HCT116 (cell line): ENCODE results near the gene LMO7. TPM values are rescaled to one million over a fixed set of nuclear protein-coding genes. Genes with fewer than 3 reads are reported as not detected.

Source experiments
- ATAC-seq: fragments of 200-7000 bp; cut with Tn5 transposase; 2 replicates; pipeline ENCODE4 v1.9.1; 2020; ENCODE audit warnings: mild to moderate bottlenecking, moderate library complexity
- BruUV-seq: library from RNA; stranded (reverse); fragments of 400-500 nt; replicated peaks from 2 replicates; lab custom pipeline; 2021; lab: Mats Ljungman, UMichigan
- CTCF ChIA-PET: fragments of 300-600 bp; sonication (Branson Sonifier 250); formaldehyde crosslinking; loops from one replicate; lab custom pipeline; 2021; ENCODE audit warnings: antibody characterized with exemption; lab: Charles Lee
- POLR2A ChIA-PET: fragments of 300-600, 350-600 bp; sonication (Branson Sonifier 250); formaldehyde crosslinking; loops from one replicate; lab custom pipeline; 2021; ENCODE audit warnings: antibody characterized with exemption; lab: Charles Lee
- RAD21 ChIA-PET, 2 experiments: fragments of 300-600 bp; sonication (Branson Sonifier 250); formaldehyde crosslinking; loops; one replicate each; lab custom pipeline; 2023; ENCODE audit warnings: low total read pairs in 2 of 2; ENCODE audit not compliant: uncharacterized antibody in 2 of 2, unreplicated experiment in 2 of 2, low non-redundant PET in 1 of 2; lab: Charles Lee
- DNase-seq: peaks from one replicate; pipeline ENCODE4 v3.0.0-alpha.2; 2010; ENCODE audit warnings: low read depth, low spot score
- H2AFZ ChIP-seq: fragments of 200-600 bp; shearing (Covaris generic), sonication (generic); 2 replicates; pipeline ENCODE4 v1.6.1; 2017; ENCODE audit warnings: low read depth, mixed run types, mixed read lengths, antibody characterized with exemption, low read length; ENCODE audit not compliant: poor library complexity, severe bottlenecking
- H3K27ac ChIP-seq: 2 replicates; pipeline ENCODE4 v1.5.1; 2012; ENCODE audit warnings: low read depth, low read length
- H3K27me3 ChIP-seq: fragments of 200-600 bp; sonication (generic); 2 replicates; pipeline ENCODE4 v1.6.1; 2016; ENCODE audit warnings: mixed run types, low read length, mixed read lengths; ENCODE audit not compliant: insufficient read depth
- H3K36me3 ChIP-seq, 2 experiments: fragments of 200-500 bp in 1 of 2; fragments of 200-600 bp in 1 of 2; sonication (Bioruptor generic) in 1 of 2; sonication (generic) in 1 of 2; 2 replicates each; pipeline versions ENCODE4 v1.5.1 to v1.6.1; 2014 to 2016; ENCODE audit warnings: low read length in 2 of 2, inconsistent platforms in 1 of 2, mixed read lengths in 1 of 2, mixed run types in 1 of 2; ENCODE audit not compliant: insufficient read depth in 2 of 2, control insufficient read depth in 1 of 2
- H3K4me1 ChIP-seq, 2 experiments: fragments of 200-600 bp in 1 of 2; sonication (generic) in 1 of 2; 2 replicates each; pipeline versions ENCODE4 v1.5.1 to v1.6.1; 2012 to 2017; ENCODE audit warnings: low read length in 2 of 2, inconsistent platforms in 1 of 2, mild to moderate bottlenecking in 1 of 2, mixed read lengths in 1 of 2, mixed run types in 1 of 2, moderate library complexity in 1 of 2; ENCODE audit not compliant: insufficient read depth in 2 of 2, control insufficient read depth in 1 of 2
- H3K4me2 ChIP-seq: fragments of 200-600 bp; sonication (generic); 2 replicates; pipeline ENCODE4 v1.6.1; 2017; ENCODE audit warnings: mixed run types, low read length, mixed read lengths
- H3K4me3 ChIP-seq, 2 experiments: fragments of 200-600 bp in 1 of 2; sonication (generic) in 1 of 2; replicated peaks in 1 of 2; 2 replicates each; pipeline ENCODE4 v1.5.1; 2011 to 2016; ENCODE audit warnings: low read length in 2 of 2, control low read depth in 1 of 2, low read depth in 1 of 2, mild to moderate bottlenecking in 1 of 2, mixed read lengths in 1 of 2, mixed run types in 1 of 2
- H3K79me2 ChIP-seq: fragments of 200-600 bp; sonication (generic); 2 replicates; pipeline ENCODE4 v1.6.1; 2017; ENCODE audit warnings: mild to moderate bottlenecking, mixed run types, low read length, moderate library complexity, mixed read lengths; ENCODE audit not compliant: insufficient read depth
- H3K9ac ChIP-seq: fragments of 200-600 bp; sonication (generic); 2 replicates; pipeline ENCODE4 v1.6.1; 2016; ENCODE audit warnings: low read length, mixed read lengths
- H3K9me2 ChIP-seq: fragments of 200-600 bp; sonication (generic), shearing (Covaris generic); 2 replicates; pipeline ENCODE4 v1.6.1; 2017; ENCODE audit warnings: mixed run types, mild to moderate bottlenecking, moderate library complexity; ENCODE audit not compliant: insufficient read depth
- H3K9me3 ChIP-seq, 2 experiments: fragments of 200-500 bp in 1 of 2; fragments of 200-600 bp in 1 of 2; sonication (Bioruptor generic) in 1 of 2; sonication (generic) in 1 of 2; 2 replicates each; pipeline ENCODE4 v1.6.1; 2014 to 2017; ENCODE audit warnings: low read length in 2 of 2, mixed read lengths in 2 of 2, inconsistent platforms in 1 of 2, low read depth in 1 of 2, mild to moderate bottlenecking in 1 of 2, mixed run types in 1 of 2, moderate library complexity in 1 of 2; ENCODE audit not compliant: control insufficient read depth in 1 of 2, insufficient read depth in 1 of 2
- H4K20me1 ChIP-seq: fragments of 200-600 bp; sonication (generic), shearing (Covaris generic); 2 replicates; pipeline ENCODE4 v1.6.1; 2017; ENCODE audit warnings: mixed run types, mild to moderate bottlenecking, moderate library complexity; ENCODE audit not compliant: insufficient read depth
- ATF3 ChIP-seq: IDR thresholded peaks from 2 replicates; pipeline ENCODE4 v1.6.1; 2012
- CBX3 ChIP-seq: IDR thresholded peaks from 2 replicates; pipeline ENCODE4 v1.6.1; 2012; ENCODE audit warnings: low read depth
- CEBPB ChIP-seq: IDR thresholded peaks from 2 replicates; pipeline ENCODE4 v1.6.1; 2012; ENCODE audit warnings: low read depth
- CTCF ChIP-seq, 3 experiments: fragments of 200-600 bp in 1 of 3; sonication (generic) in 1 of 3; IDR thresholded peaks in 2 of 3; conservative IDR thresholded peaks in 1 of 3; 2 replicates each; pipeline ENCODE4 v1.5.1; 2012 to 2017; ENCODE audit warnings: low read depth in 2 of 3, low read length in 2 of 3, antibody characterized with exemption in 1 of 3, borderline replicate concordance in 1 of 3, control low read depth in 1 of 3, mild to moderate bottlenecking in 1 of 3, mixed read lengths in 1 of 3, mixed run types in 1 of 3, moderate library complexity in 1 of 3; ENCODE audit not compliant: insufficient read depth in 1 of 3
- ELF1 ChIP-seq: IDR thresholded peaks from 2 replicates; pipeline ENCODE4 v1.6.1; 2012; ENCODE audit warnings: low read depth, borderline replicate concordance
- EZH2 ChIP-seq: fragments of 200-600 bp; sonication (generic); IDR thresholded peaks from 2 replicates; pipeline ENCODE4 v1.6.1; 2017; ENCODE audit warnings: antibody characterized with exemption, mixed run types
- EZH2phosphoT487 ChIP-seq: fragments of 200-600 bp; IDR thresholded peaks from 2 replicates; pipeline ENCODE4 v1.6.1; 2018; ENCODE audit warnings: antibody characterized with exemption, borderline replicate concordance
- JUND ChIP-seq: IDR thresholded peaks from 2 replicates; pipeline ENCODE4 v1.6.1; 2012
- MAX ChIP-seq: IDR thresholded peaks from 2 replicates; pipeline ENCODE4 v1.6.1; 2012
- POLR2A ChIP-seq: IDR thresholded peaks from 2 replicates; pipeline ENCODE4 v1.7.0; 2011; ENCODE audit warnings: borderline replicate concordance; ENCODE audit not compliant: insufficient read depth, insufficient read length; ENCODE audit errors: extremely low read depth
- POLR2AphosphoS5 ChIP-seq: IDR thresholded peaks from 2 replicates; pipeline ENCODE4 v1.6.1; 2011; ENCODE audit warnings: mild to moderate bottlenecking, low read depth, low read length, moderate library complexity
- RAD21 ChIP-seq: IDR thresholded peaks from 2 replicates; pipeline ENCODE4 v1.6.1; 2012; ENCODE audit warnings: low read depth, mild to moderate bottlenecking
- SIN3A ChIP-seq: IDR thresholded peaks from 2 replicates; pipeline ENCODE4 v1.6.1; 2012; ENCODE audit warnings: low read depth
- TCF7L2 ChIP-seq: IDR thresholded peaks from 2 replicates; pipeline ENCODE4 v1.7.0; 2011; ENCODE audit warnings: borderline replicate concordance, inconsistent platforms; ENCODE audit not compliant: insufficient read depth, insufficient read length; ENCODE audit errors: extremely low read depth
- YY1 ChIP-seq: IDR thresholded peaks from 2 replicates; pipeline ENCODE4 v1.6.1; 2011; ENCODE audit warnings: low read length, low read depth, moderate library complexity, mild to moderate bottlenecking; ENCODE audit not compliant: insufficient replicate concordance; ENCODE audit errors: extremely low read depth
- intact Hi-C: fragments of 100-400 bp; cut with micrococcal nuclease; formaldehyde crosslinking; loops from 2 replicates; pipeline ENCODE4 v1.10.0; 2022
- total RNA-seq: library from RNA; stranded (reverse); gene quantifications from one replicate; pipeline ENCODE4 v1.2.1, GENCODE V29; 2021; ENCODE audit not compliant: unreplicated experiment

Gene LMO7
- total RNA-seq, 1 experiment from 2014 or later, result 8.1 TPM

GRCh38 chr13:75600371-75600770 is 35.8 kb upstream of the LMO7 start (continued):
- TF ChIP-seq POLR2A (no peak), POLR2AphosphoS5 (no peak)

GRCh38 chr13:75603038-75603437 is 33.1 kb upstream of the LMO7 start:
- POLR2A ChIA-PET, result no interaction called here

GRCh38 chr13:75607447-75607846 is 28.7 kb upstream of the LMO7 start:
- no peaks in the 10 kb centered on the region; a peak in 1 of 4 replicates for H3K4me1 ChIP-seq
- CTCF ChIA-PET, result no interaction called here
- no peak overlapping the region for H2AFZ ChIP-seq
- H3K27ac ChIP-seq, result no peak overlapping the region
- POLR2A ChIA-PET, result no interaction called here
- H3K4me3 ChIP-seq, result no peak overlapping the region
- no peaks in the 10 kb centered on the region for H3K79me2 ChIP-seq
- H4K20me1 ChIP-seq, result no peaks in the 10 kb centered on the region
- DNase-seq (no peak), ATAC-seq (no peak)
- H3K4me2 ChIP-seq, result no peak overlapping the region
- no peaks in the 10 kb centered on the region for H3K9me2 ChIP-seq
- H3K9me3 ChIP-seq, result no peaks in the 10 kb centered on the region
- intact Hi-C loops, result no loop called here
- RAD21 ChIA-PET, result no interaction called here
- H3K36me3 ChIP-seq, result no peaks in the 10 kb centered on the region
- H3K27me3 ChIP-seq, result no peaks in the 10 kb centered on the region
- no TSS peak for BruUV-seq
- H3K9ac ChIP-seq, result no peak overlapping the region
- TF ChIP-seq JUND (no peak), SIN3A (no peak), TCF7L2 (no peak), CBX3 (no peak), CTCF (IDR thresholded peaks at IDR 0.05 in 2 of 3, conservative IDR thresholded peaks at IDR 0.05 in 1 of 3; ENCODE audit: borderline replicate concordance in 1 of 3, insufficient read depth in 1 of 3, low read depth in 2 of 3, low read length in 2 of 3) (no peak), MAX (no peak), ELF1 (no peak), YY1 (no peak), RAD21 (no peak), ATF3 (no peak), EZH2 (no peak)

More at GRCh38 chr13:75603038-75603437, 33.1 kb upstream of the LMO7 start:
- Histone ChIP-seq H3K4me2 (no peak overlapping the region), H3K27me3 (no peaks in the 10 kb centered on the region), H3K9me3 (no peaks in the 10 kb centered on the region), H4K20me1 (no peaks in the 10 kb centered on the region), H3K9me2 (no peaks in the 10 kb centered on the region), H2AFZ (no peak overlapping the region)
- BruUV-seq, result no TSS peak
- ATAC-seq, result no peak
- no peak for DNase-seq
- CTCF ChIA-PET, result no interaction called here
- no peak for TF ChIP-seq EZH2phosphoT487
- no peak for TF ChIP-seq CEBPB
- TF ChIP-seq, all 23 proteins: peak for 0
- H3K4me3 ChIP-seq, result no peak overlapping the region
- no peak overlapping the region for H3K27ac ChIP-seq
- RAD21 ChIA-PET, result no interaction called here
- no peaks in the 10 kb centered on the region for H3K4me1 ChIP-seq
- no peaks in the 10 kb centered on the region for H3K36me3 ChIP-seq
- H3K79me2 ChIP-seq, result no peaks in the 10 kb centered on the region
- intact Hi-C loops, result no loop called here
- no peak overlapping the region for H3K9ac ChIP-seq
